ENCODE results near the gene SLC4A7. TPM values are rescaled to one million over a fixed set of nuclear protein-coding genes. Genes with fewer than 3 reads are reported as not detected.
"Not testable (repeated sequence)": the region's sequence is repeated elsewhere in the genome, so short reads cannot be mapped to it uniquely, and the experiment has no call there.

The SLC4A7 gene
- total RNA-seq, 1 donor from 2014 or later, result 28.6 TPM

GRCh38 chr3:27340534-27340933 is 143.7 kb downstream of the SLC4A7 start:
- TF ChIP-seq CTCF (IDR thresholded peaks at IDR 0.05; ENCODE audit: insufficient read depth, low read length, poor library complexity, severe bottlenecking), result no peak
- Histone ChIP-seq H3K27me3 (ENCODE audit: control insufficient read depth, insufficient read depth, low read length) (no peaks in the 10 kb centered on the region), H3K4me3 (ENCODE audit: low read depth, low read length) (no peak overlapping the region), H3K36me3 (ENCODE audit: control insufficient read depth, insufficient read depth, low read length) (no peaks in the 10 kb centered on the region)
- no peak for DNase-seq (ENCODE audit: low read depth)

GRCh38 chr3:27335571-27335970 is 148.6 kb downstream of the SLC4A7 start:
- TF ChIP-seq CTCF (IDR thresholded peaks at IDR 0.05; ENCODE audit: insufficient read depth, low read length, poor library complexity, severe bottlenecking), result no peak
- DNase-seq (ENCODE audit: low read depth), result no peak
- H3K36me3 ChIP-seq (ENCODE audit: control insufficient read depth, insufficient read depth, low read length), result no peaks in the 10 kb centered on the region
- H3K27me3 ChIP-seq (ENCODE audit: control insufficient read depth, insufficient read depth, low read length), result no peaks in the 10 kb centered on the region
- H3K4me3 ChIP-seq (ENCODE audit: low read depth, low read length), result no peak overlapping the region

- no peak overlapping the region for H3K4me3 ChIP-seq (ENCODE audit: low read depth, low read length)
Measured at GRCh38 chr3:27333843-27334242, 150.3 kb downstream of the SLC4A7 start.

GRCh38 chr3:27328982-27329762 is 155.0 kb downstream of the SLC4A7 start:
- not testable (repeated sequence) for H3K36me3 ChIP-seq (ENCODE audit: control insufficient read depth, insufficient read depth, low read length); DNase-seq (ENCODE audit: low read depth); H3K27me3 ChIP-seq (ENCODE audit: control insufficient read depth, insufficient read depth, low read length)

More at GRCh38 chr3:27333843-27334242, 150.3 kb downstream of the SLC4A7 start:
- no peak for TF ChIP-seq CTCF (IDR thresholded peaks at IDR 0.05; ENCODE audit: insufficient read depth, low read length, poor library complexity, severe bottlenecking)
- DNase-seq (ENCODE audit: low read depth), result no peak
- no peaks in the 10 kb centered on the region for H3K36me3 ChIP-seq (ENCODE audit: control insufficient read depth, insufficient read depth, low read length)
- no peaks in the 10 kb centered on the region for H3K27me3 ChIP-seq (ENCODE audit: control insufficient read depth, insufficient read depth, low read length)

GRCh38 chr3:27326629-27327545 is 157.3 kb downstream of the SLC4A7 start:
- Histone ChIP-seq H3K4me3 (ENCODE audit: low read depth, low read length) (no peak overlapping the region), H3K36me3 (ENCODE audit: control insufficient read depth, insufficient read depth, low read length) (no peaks in the 10 kb centered on the region), H3K27me3 (ENCODE audit: control insufficient read depth, insufficient read depth, low read length) (no peaks in the 10 kb centered on the region)
- TF ChIP-seq CTCF (IDR thresholded peaks at IDR 0.05; ENCODE audit: insufficient read depth, low read length, poor library complexity, severe bottlenecking), result no peak
- no peak for DNase-seq (ENCODE audit: low read depth)

More at GRCh38 chr3:27328982-27329762, 155.0 kb downstream of the SLC4A7 start:
- H3K4me3 ChIP-seq (ENCODE audit: low read depth, low read length), result not testable (repeated sequence)

GRCh38 chr3:27326202-27326601 is 158.0 kb downstream of the SLC4A7 start:
- TF ChIP-seq CTCF (IDR thresholded peaks at IDR 0.05; ENCODE audit: insufficient read depth, low read length, poor library complexity, severe bottlenecking), result no peak
- Histone ChIP-seq H3K4me3 (ENCODE audit: low read depth, low read length) (no peak overlapping the region), H3K36me3 (ENCODE audit: control insufficient read depth, insufficient read depth, low read length) (no peaks in the 10 kb centered on the region), H3K27me3 (ENCODE audit: control insufficient read depth, insufficient read depth, low read length) (no peaks in the 10 kb centered on the region)
- DNase-seq (ENCODE audit: low read depth), result no peak

Measured in kidney epithelial cell (primary cell).